Thyroid gland (tissue), 4 donors: ENCODE results near the gene SLC6A6. TPM values are rescaled to one million over a fixed set of nuclear protein-coding genes. Genes with fewer than 3 reads are reported as not detected.

Source experiments
- DNase-seq, 2 donors: peaks; one replicate each; pipeline ENCODE4 v3.0.0-alpha.2; 2019
- H3K27ac ChIP-seq, 3 donors: fragments of 200-600 bp; sonication (generic); 1 replicate in 2 of 3; 2 replicates in 1 of 3; pipeline ENCODE4 v1.5.1; 2016 to 2019; ENCODE audit warnings: mild to moderate bottlenecking in 1 of 3, moderate library complexity in 1 of 3
- H3K27me3 ChIP-seq: fragments of 200-600 bp; sonication (generic); one replicate; pipeline ENCODE4 v1.5.1; 2019
- H3K36me3 ChIP-seq, 2 donors: fragments of 200-600 bp; sonication (generic); one replicate each; pipeline ENCODE4 v1.5.1; 2016 to 2019
- H3K4me1 ChIP-seq, 2 donors: fragments of 200-600 bp; sonication (generic); one replicate each; pipeline ENCODE4 v1.5.1; 2017 to 2019
- H3K4me3 ChIP-seq, 3 donors: fragments of 200-600 bp; sonication (generic); replicated peaks in 1 of 3; 1 replicate in 2 of 3; 2 replicates in 1 of 3; pipeline ENCODE4 v1.5.1; 2016; ENCODE audit warnings: mild to moderate bottlenecking in 1 of 3
- H3K9me3 ChIP-seq: fragments of 200-600 bp; sonication (generic); one replicate; pipeline ENCODE4 v1.5.1; 2017
- POLR2A ChIP-seq, 2 donors: fragments of 450-650 bp; IDR thresholded peaks; one replicate each; pipeline ENCODE4 v1.6.1; 2017; ENCODE audit warnings: antibody characterized with exemption in 2 of 2, mild to moderate bottlenecking in 2 of 2, moderate library complexity in 1 of 2
- WGBS, 2 donors: methylation state at CpG; one replicate each; pipeline ENCODE4 v1.1.5; 2017; 5-methylcytosine and 5-hydroxymethylcytosine counted together
- intact Hi-C: fragments of 100-400 bp; cut with DNase I; formaldehyde crosslinking; loops from one replicate; pipeline ENCODE4 v1.15.1; 2023
- total RNA-seq, 4 donors: library from RNA; depleted of rRNA; stranded (reverse); fragments of >200 nt; gene quantifications; one replicate each; pipeline ENCODE4 v1.2.3, GENCODE V29; 2016
- TF ChIP-seq, protein P1 (sequence below), 6 experiments: fragments of 200-600 bp in 3 of 6; fragments of 450-650 bp in 3 of 6; sonication (generic) in 3 of 6; IDR thresholded peaks; one replicate each; pipeline ENCODE4 v1.5.1; 2016 to 2019; ENCODE audit warnings: antibody characterized with exemption in 6 of 6, mild to moderate bottlenecking in 2 of 6, inconsistent platforms in 1 of 6, moderate library complexity in 1 of 6

Gene SLC6A6
- total RNA-seq, result 10 to 100 TPM; 42.7 to 98.0 (median 72.5) TPM

DNA sequence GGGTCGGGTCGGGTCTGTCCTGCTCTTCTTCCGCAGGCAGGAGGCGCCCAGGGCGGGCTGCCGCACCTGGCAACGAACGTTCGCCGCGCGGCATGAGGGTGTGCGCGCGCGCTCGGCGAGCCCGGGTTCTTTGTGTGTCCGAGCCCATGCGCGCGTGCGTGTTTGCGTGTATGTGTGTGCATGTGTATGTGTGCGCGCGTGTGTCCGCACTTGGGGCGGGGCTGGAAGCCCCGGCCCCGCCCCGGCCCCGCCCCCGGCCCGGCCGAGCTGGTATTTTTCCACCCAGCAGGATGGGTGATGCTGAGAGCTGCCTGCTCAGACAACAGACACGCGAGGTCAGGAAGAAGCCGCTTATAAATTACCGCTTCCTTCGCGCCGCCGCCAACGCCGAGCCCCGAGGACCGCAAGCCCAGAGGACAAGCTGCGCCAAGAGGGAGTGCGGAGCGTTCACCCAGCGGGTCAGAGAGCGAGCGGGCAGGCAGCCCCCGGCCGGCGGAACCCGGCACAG is at the start of gene SLC6A6:
Gene SLC6A6, plus strand, starts transcription at position 303 of the 508 bp plus-strand sequence. CDS start 41,029 bp downstream, outside the sequence.
- H3K27me3 ChIP-seq, result no peaks in the 10 kb centered on the region
- intact Hi-C loops, result no loop called here
- TF ChIP-seq POLR2A (IDR thresholded peaks at IDR 0.05), result peak; percentile 57 to 87
- TF ChIP-seq, protein P1, sequence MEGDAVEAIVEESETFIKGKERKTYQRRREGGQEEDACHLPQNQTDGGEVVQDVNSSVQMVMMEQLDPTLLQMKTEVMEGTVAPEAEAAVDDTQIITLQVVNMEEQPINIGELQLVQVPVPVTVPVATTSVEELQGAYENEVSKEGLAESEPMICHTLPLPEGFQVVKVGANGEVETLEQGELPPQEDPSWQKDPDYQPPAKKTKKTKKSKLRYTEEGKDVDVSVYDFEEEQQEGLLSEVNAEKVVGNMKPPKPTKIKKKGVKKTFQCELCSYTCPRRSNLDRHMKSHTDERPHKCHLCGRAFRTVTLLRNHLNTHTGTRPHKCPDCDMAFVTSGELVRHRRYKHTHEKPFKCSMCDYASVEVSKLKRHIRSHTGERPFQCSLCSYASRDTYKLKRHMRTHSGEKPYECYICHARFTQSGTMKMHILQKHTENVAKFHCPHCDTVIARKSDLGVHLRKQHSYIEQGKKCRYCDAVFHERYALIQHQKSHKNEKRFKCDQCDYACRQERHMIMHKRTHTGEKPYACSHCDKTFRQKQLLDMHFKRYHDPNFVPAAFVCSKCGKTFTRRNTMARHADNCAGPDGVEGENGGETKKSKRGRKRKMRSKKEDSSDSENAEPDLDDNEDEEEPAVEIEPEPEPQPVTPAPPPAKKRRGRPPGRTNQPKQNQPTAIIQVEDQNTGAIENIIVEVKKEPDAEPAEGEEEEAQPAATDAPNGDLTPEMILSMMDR (IDR thresholded peaks at IDR 0.05), result peak in 3 of 6 experiments; percentile 57 to 71 (median 70)
- no peaks in the 10 kb centered on the region for H3K9me3 ChIP-seq
- peak within 1 kb of the TSS; percentile 65 to 78 (median 77) for H3K4me3 ChIP-seq
- no peaks in the 10 kb centered on the region for H3K36me3 ChIP-seq
- peak within 1 kb of the TSS; percentile 84 to 89 (median 88) for H3K27ac ChIP-seq
- WGBS, 2 donors, result 0% methylated on average over 29 of the region's 59 CpGs; no CpG with 5 or more reads in 1 of the 2 donors
- H3K4me1 ChIP-seq, result peaks cover 34 to 35% of the 10 kb centered on the region in 2 donors
- peak; percentile 97 to 98 for DNase-seq

- Histone ChIP-seq H3K9me3 (no peaks in the 10 kb centered on the region), H3K27me3 (no peaks in the 10 kb centered on the region), H3K4me1 (no peaks in the 10 kb centered on the region), H3K27ac (no peak overlapping the region), H3K36me3 (no peaks in the 10 kb centered on the region), H3K4me3 (no peak overlapping the region)
- intact Hi-C loops, result no loop called here
- no peak for TF ChIP-seq POLR2A (IDR thresholded peaks at IDR 0.05)
- TF ChIP-seq, protein P1 (IDR thresholded peaks at IDR 0.05), result no peak
- 92 to 96% methylated on average over 1 of the region's 1 CpG for WGBS, 2 donors
- no peak for DNase-seq
Observed at GRCh38 chr3:14353502-14353901, 48.9 kb upstream of the SLC6A6 start.

DNA sequence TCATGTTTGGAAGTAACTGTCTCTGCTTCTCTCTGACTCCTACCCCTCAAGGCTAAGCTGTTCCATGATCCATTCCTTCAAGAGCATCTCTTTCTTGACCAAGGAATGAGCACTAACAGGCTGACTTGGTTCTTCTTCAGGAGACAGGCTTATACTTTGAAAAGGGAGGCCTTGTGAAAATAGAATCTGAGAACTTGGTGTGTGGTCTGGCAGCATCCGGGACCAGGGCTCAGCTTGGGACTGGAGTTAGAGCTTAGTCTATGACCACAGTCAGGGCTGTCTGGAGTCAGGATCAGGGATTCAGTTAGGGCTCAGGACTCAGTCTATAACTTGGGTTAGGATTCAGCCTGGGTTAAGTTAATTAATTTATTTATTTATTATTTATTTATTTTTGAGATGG is 44.9 kb upstream of the SLC6A6 start:
- Histone ChIP-seq H3K4me1 (no peaks in the 10 kb centered on the region), H3K4me3 (no peak overlapping the region), H3K27me3 (no peaks in the 10 kb centered on the region), H3K36me3 (no peaks in the 10 kb centered on the region), H3K9me3 (no peaks in the 10 kb centered on the region), H3K27ac (no peak overlapping the region)
- intact Hi-C loops, result no loop called here
- WGBS, 2 donors, result 69 to 86% methylated on average over 1 of the region's 1 CpG
- TF ChIP-seq, protein P1 (IDR thresholded peaks at IDR 0.05), result no peak
- no peak for DNase-seq

- Histone ChIP-seq H3K27ac (no peak overlapping the region), H3K36me3 (no peaks in the 10 kb centered on the region), H3K4me1 (no peaks in the 10 kb centered on the region), H3K9me3 (no peaks in the 10 kb centered on the region), H3K27me3 (no peaks in the 10 kb centered on the region), H3K4me3 (no peak overlapping the region)
- 70 to 76% methylated on average over 26 of the region's 26 CpGs for WGBS, 2 donors
- intact Hi-C loops, result no loop called here
- no peak for TF ChIP-seq POLR2A (IDR thresholded peaks at IDR 0.05)
- TF ChIP-seq, protein P1 (IDR thresholded peaks at IDR 0.05), result no peak
- DNase-seq, result peak in 1 of 2 donors; percentile 29
Observed at GRCh38 chr3:14358426-14359211, 43.8 kb upstream of the SLC6A6 start.

- H3K4me3 ChIP-seq, result no peak overlapping the region
- intact Hi-C loops, result no loop called here
- H3K4me1 ChIP-seq, result no peaks in the 10 kb centered on the region
- no peak for TF ChIP-seq POLR2A (IDR thresholded peaks at IDR 0.05)
- TF ChIP-seq, protein P1 (IDR thresholded peaks at IDR 0.05), result no peak
- WGBS, 2 donors, result 93 to 100% methylated on average over 3 of the region's 3 CpGs
- no peaks in the 10 kb centered on the region for H3K9me3 ChIP-seq
- no peak for DNase-seq
- H3K27ac ChIP-seq, result no peak overlapping the region
- no peaks in the 10 kb centered on the region for H3K36me3 ChIP-seq
- no peaks in the 10 kb centered on the region for H3K27me3 ChIP-seq
Observed at GRCh38 chr3:14359348-14359747, 43.1 kb upstream of the SLC6A6 start.
